Uterus (tissue), 4 donors: Measurements from ENCODE around the gene TRIM36. TPM values are rescaled to one million over a fixed set of nuclear protein-coding genes. Genes with fewer than 3 reads are reported as not detected.

ENCODE experiments used
- DNase-seq, 2 donors: peaks; one replicate each; pipeline ENCODE4 v3.0.0-alpha.2; 2019 to 2020
- H3K27ac ChIP-seq, 2 donors: fragments of 200-600 bp; sonication (generic); 1 replicate in 1 of 2; 2 replicates in 1 of 2; pipeline ENCODE4 v1.5.1; 2016 to 2018
- H3K27me3 ChIP-seq, 2 donors: fragments of 200-600 bp; sonication (generic); one replicate each; pipeline ENCODE4 v1.5.1; 2018 to 2019; ENCODE audit warnings: control low read depth in 1 of 2
- H3K36me3 ChIP-seq, 2 donors: fragments of 200-600 bp; sonication (generic); one replicate each; pipeline ENCODE4 v1.5.1; 2019; ENCODE audit warnings: control low read depth in 1 of 2
- H3K4me1 ChIP-seq, 2 donors: fragments of 200-600 bp; sonication (generic); one replicate each; pipeline ENCODE4 v1.5.1; 2018 to 2019; ENCODE audit warnings: control low read depth in 1 of 2
- H3K4me3 ChIP-seq, 2 donors: fragments of 200-600 bp; sonication (generic); 1 replicate in 1 of 2; 2 replicates in 1 of 2; pipeline ENCODE4 v1.5.1; 2018 to 2019; ENCODE audit warnings: mild to moderate bottlenecking in 1 of 2
- H3K9me3 ChIP-seq, 2 donors: fragments of 200-600 bp; sonication (generic); one replicate each; pipeline ENCODE4 v1.5.1; 2019; ENCODE audit warnings: control low read depth in 1 of 2
- POLR2A ChIP-seq, 2 donors: fragments of 450-650 bp; IDR thresholded peaks; one replicate each; pipeline ENCODE4 v1.6.1; 2016; ENCODE audit warnings: antibody characterized with exemption in 2 of 2, mild to moderate bottlenecking in 1 of 2, moderate library complexity in 1 of 2
- intact Hi-C: fragments of 100-400 bp; cut with DNase I; formaldehyde crosslinking; loops from one replicate; pipeline ENCODE4 v1.15.1; 2023; ENCODE audit warnings: low total_unique reads
- total RNA-seq, 4 donors: library from RNA; depleted of rRNA in 3 of 4; stranded (reverse); fragments of >200 nt in 3 of 4; gene quantifications; one replicate each; pipeline versions ENCODE4 v1.1.0 to v1.2.4, GENCODE V29; 2014 to 2023
- TF ChIP-seq, protein P1 (sequence below), 4 experiments: fragments of 200-600 bp in 2 of 4; fragments of 450-650 bp in 2 of 4; sonication (generic) in 2 of 4; IDR thresholded peaks; one replicate each; pipeline ENCODE4 v1.5.1; 2016 to 2019; ENCODE audit warnings: antibody characterized with exemption in 4 of 4, mild to moderate bottlenecking in 2 of 4, moderate library complexity in 1 of 4
- donor health status: DM: yes; HTN: yes; CAD: no.

The TRIM36 gene
- total RNA-seq, 4 donors from 2014 or later, result 0.29 to 6.4 (median 1.7) TPM

DNA sequence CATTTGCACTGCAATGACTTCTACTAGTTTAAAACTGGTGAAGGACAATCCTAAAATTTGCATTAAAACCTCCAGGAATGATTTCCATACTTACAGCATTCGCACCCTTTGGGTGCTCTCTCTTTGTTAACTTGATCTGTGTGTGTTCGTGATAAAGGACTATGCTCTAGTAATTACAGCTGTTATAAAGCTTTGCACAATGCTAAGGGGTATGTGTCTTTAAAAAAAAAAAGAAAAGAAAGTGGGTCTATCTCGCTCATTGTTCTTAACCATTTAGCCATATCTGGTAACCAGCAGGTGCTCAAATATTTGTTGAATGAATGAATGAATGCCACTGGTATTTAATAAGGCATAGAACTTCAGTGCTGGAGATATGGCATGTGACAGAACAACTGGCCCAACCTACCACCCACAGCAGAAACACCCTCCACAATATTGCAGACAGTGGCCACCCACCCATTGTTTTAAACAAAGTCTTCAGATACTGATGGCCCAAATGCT lies 8.7 kb downstream of the TRIM36 start:
- Histone ChIP-seq H3K9me3 (no peaks in the 10 kb centered on the region), H3K4me1 (no peaks in the 10 kb centered on the region), H3K27me3 (peaks cover 0 to 4% of the 10 kb centered on the region in 2 donors), H3K36me3 (no peaks in the 10 kb centered on the region), H3K4me3 (no peak overlapping the region), H3K27ac (no peak overlapping the region)
- intact Hi-C loops, result no loop called here
- no peak for DNase-seq
- TF ChIP-seq, protein P1, sequence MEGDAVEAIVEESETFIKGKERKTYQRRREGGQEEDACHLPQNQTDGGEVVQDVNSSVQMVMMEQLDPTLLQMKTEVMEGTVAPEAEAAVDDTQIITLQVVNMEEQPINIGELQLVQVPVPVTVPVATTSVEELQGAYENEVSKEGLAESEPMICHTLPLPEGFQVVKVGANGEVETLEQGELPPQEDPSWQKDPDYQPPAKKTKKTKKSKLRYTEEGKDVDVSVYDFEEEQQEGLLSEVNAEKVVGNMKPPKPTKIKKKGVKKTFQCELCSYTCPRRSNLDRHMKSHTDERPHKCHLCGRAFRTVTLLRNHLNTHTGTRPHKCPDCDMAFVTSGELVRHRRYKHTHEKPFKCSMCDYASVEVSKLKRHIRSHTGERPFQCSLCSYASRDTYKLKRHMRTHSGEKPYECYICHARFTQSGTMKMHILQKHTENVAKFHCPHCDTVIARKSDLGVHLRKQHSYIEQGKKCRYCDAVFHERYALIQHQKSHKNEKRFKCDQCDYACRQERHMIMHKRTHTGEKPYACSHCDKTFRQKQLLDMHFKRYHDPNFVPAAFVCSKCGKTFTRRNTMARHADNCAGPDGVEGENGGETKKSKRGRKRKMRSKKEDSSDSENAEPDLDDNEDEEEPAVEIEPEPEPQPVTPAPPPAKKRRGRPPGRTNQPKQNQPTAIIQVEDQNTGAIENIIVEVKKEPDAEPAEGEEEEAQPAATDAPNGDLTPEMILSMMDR (IDR thresholded peaks at IDR 0.05), result no peak
- no peak for TF ChIP-seq POLR2A (IDR thresholded peaks at IDR 0.05)

GRCh38 chr5:115151208-115151805 lies 18.4 kb downstream of the TRIM36 start:
- no peak for DNase-seq
- TF ChIP-seq, protein P1 (IDR thresholded peaks at IDR 0.05), result no peak
- no peak for TF ChIP-seq POLR2A (IDR thresholded peaks at IDR 0.05)
- Histone ChIP-seq H3K27ac (no peak overlapping the region), H3K4me3 (no peak overlapping the region), H3K27me3 (no peaks in the 10 kb centered on the region), H3K36me3 (no peaks in the 10 kb centered on the region), H3K9me3 (no peaks in the 10 kb centered on the region), H3K4me1 (no peaks in the 10 kb centered on the region)
- intact Hi-C loops, result no loop called here

DNA sequence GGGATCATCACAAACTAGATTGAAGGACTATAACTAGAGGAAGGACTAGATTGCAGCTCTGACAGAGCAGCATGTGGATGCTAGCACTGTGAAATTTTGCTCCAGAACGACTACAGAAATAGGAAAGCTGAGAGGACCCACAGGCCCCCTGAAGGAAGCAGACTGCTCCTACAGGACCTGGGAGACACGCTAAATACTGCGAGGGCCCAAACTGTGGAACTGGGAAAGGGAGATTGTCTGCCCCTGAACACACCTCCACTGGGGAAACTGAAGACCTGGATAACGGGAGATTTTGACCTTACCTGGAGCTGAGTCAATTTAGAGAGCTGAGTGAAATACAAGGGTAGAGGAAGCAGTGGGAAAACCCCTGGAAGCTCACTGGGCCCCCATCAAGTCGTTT lies 19.2 kb downstream of the TRIM36 start:
- H3K4me1 ChIP-seq, result no peaks in the 10 kb centered on the region
- intact Hi-C loops, result no loop called here
- TF ChIP-seq, protein P1 (IDR thresholded peaks at IDR 0.05), result no peak
- no peak for TF ChIP-seq POLR2A (IDR thresholded peaks at IDR 0.05)
- no peak overlapping the region for H3K4me3 ChIP-seq
- DNase-seq, result no peak
- H3K27ac ChIP-seq, result no peak overlapping the region
- no peaks in the 10 kb centered on the region for H3K27me3 ChIP-seq
- H3K36me3 ChIP-seq, result no peaks in the 10 kb centered on the region
- H3K9me3 ChIP-seq, result no peaks in the 10 kb centered on the region

DNA sequence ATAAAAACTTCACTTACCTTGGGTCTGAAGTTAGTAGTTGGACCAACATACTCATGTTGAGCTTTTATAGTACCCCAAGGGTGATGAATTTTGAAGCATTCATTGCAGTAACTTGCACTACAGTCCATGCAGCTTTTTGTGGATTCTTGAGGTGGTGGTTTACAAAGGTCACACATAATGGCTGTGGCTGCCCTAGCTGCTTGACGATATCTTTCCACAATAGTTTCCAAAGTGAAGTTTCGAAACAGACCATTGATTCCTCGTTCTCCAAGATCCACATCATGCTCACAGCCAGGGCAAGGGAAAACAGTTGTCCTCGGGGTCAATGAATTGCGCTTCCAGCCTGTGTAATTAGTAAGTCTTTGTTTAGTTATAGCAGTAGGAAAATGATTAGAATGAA lies 22.7 kb downstream of the TRIM36 start:
- Histone ChIP-seq H3K4me1 (no peaks in the 10 kb centered on the region), H3K27ac (no peak overlapping the region), H3K9me3 (no peaks in the 10 kb centered on the region), H3K36me3 (no peaks in the 10 kb centered on the region), H3K4me3 (no peak overlapping the region), H3K27me3 (no peaks in the 10 kb centered on the region)
- TF ChIP-seq, protein P1 (IDR thresholded peaks at IDR 0.05), result no peak
- no peak for DNase-seq
- intact Hi-C loops, result no loop called here

GRCh38 chr5:115136294-115136693 lies 33.4 kb downstream of the TRIM36 start:
- no peak for DNase-seq
- H3K27me3 ChIP-seq, result no peaks in the 10 kb centered on the region
- no peak for TF ChIP-seq POLR2A (IDR thresholded peaks at IDR 0.05)
- TF ChIP-seq, protein P1 (IDR thresholded peaks at IDR 0.05), result no peak
- H3K9me3 ChIP-seq, result no peaks in the 10 kb centered on the region
- no peak overlapping the region for H3K27ac ChIP-seq
- intact Hi-C loops, result no loop called here
- no peaks in the 10 kb centered on the region for H3K4me1 ChIP-seq
- no peak overlapping the region for H3K4me3 ChIP-seq
- no peaks in the 10 kb centered on the region for H3K36me3 ChIP-seq
